B cell (primary cell): Measurements from ENCODE around the gene STX18.

Source experiments
- CTCF ChIP-seq: fragments of 200-600 bp; IDR thresholded peaks from one replicate; pipeline ENCODE4 v1.8.0; 2022; ENCODE audit warnings: antibody characterized with exemption, mild to moderate bottlenecking
- EZH2 ChIP-seq: IDR thresholded peaks from 2 replicates; pipeline ENCODE4 v1.6.1; 2012; ENCODE audit warnings: borderline replicate concordance, low read depth, mild to moderate bottlenecking, moderate library complexity, low read length; ENCODE audit not compliant: insufficient read depth, poor library complexity, severe bottlenecking

GRCh38 chr4:4455210-4455865 lies 86.5 kb downstream of the STX18 start:
- TF ChIP-seq CTCF (no peak), EZH2 (no peak)
